SK-N-SH (cell line): ENCODE measurements around the gene XRRA1. TPM values are rescaled to one million over a fixed set of nuclear protein-coding genes. Genes with fewer than 3 reads are reported as not detected.

Experiments
- CTCF ChIA-PET: fragments of 300-600, 350-600 bp; formaldehyde crosslinking; extraction: SDS; loops from one replicate; lab custom pipeline; 2021; lab: Yijun Ruan, JAX
- POLR2A ChIA-PET: fragments of 350-600 bp; sonication (Branson Sonifier 250); formaldehyde crosslinking; extraction: SDS; loops from one replicate; lab custom pipeline; 2020; ENCODE audit warnings: antibody characterized with exemption, inconsistent platforms; lab: Yijun Ruan, JAX
- DNase-seq: peaks from one replicate; pipeline ENCODE4 v3.0.0; 2012
- H2AFZ ChIP-seq: fragments of 200-600 bp; sonication (generic); 2 replicates; pipeline ENCODE4 v1.8.1; 2016; ENCODE audit warnings: antibody characterized with exemption, mild to moderate bottlenecking, low read depth
- H3F3A ChIP-seq: fragments of 200-600 bp; sonication (generic); replicated peaks from 2 replicates; pipeline ENCODE3; 2016; ENCODE audit warnings: antibody characterized with exemption, mild to moderate bottlenecking; ENCODE audit not compliant: insufficient read depth
- H3K27ac ChIP-seq, 2 experiments: fragments of 200-500 bp in 1 of 2; fragments of 200-600 bp in 1 of 2; sonication (Bioruptor generic) in 1 of 2; sonication (generic), shearing (Covaris generic) in 1 of 2; 2 replicates each; pipeline versions ENCODE4 v1.5.1 to v1.6.1; 2014 to 2016; ENCODE audit warnings: low read depth in 2 of 2, inconsistent platforms in 1 of 2, low read length in 1 of 2, mild to moderate bottlenecking in 1 of 2, mixed read lengths in 1 of 2
- H3K27me3 ChIP-seq: fragments of 200-600 bp; sonication (generic), shearing (Covaris generic); 2 replicates; pipeline ENCODE4 v1.6.1; 2016; ENCODE audit warnings: mixed run types; ENCODE audit not compliant: insufficient read depth
- H3K36me3 ChIP-seq, 2 experiments: fragments of 200-500 bp in 1 of 2; fragments of 200-600 bp in 1 of 2; sonication (Bioruptor generic) in 1 of 2; sonication (generic) in 1 of 2; replicated peaks in 1 of 2; 2 replicates each; pipeline versions ENCODE3 to v1.5.1; 2014 to 2016; ENCODE audit warnings: low read length in 1 of 2, mild to moderate bottlenecking in 1 of 2; ENCODE audit not compliant: insufficient read depth in 2 of 2, control insufficient read depth in 1 of 2
- H3K4me1 ChIP-seq, 2 experiments: fragments of 200-500 bp in 1 of 2; fragments of 200-600 bp in 1 of 2; sonication (Bioruptor generic) in 1 of 2; sonication (generic), shearing (Covaris generic) in 1 of 2; 2 replicates each; pipeline versions ENCODE4 v1.5.1 to v1.6.1; 2014 to 2016; ENCODE audit warnings: low read depth in 1 of 2, low read length in 1 of 2, mixed run types in 1 of 2; ENCODE audit not compliant: insufficient read depth in 2 of 2, control insufficient read depth in 1 of 2
- H3K4me2 ChIP-seq: fragments of 200-600 bp; sonication (generic), shearing (Covaris generic); 2 replicates; pipeline ENCODE4 v1.6.1; 2017; ENCODE audit warnings: mixed run types
- H3K4me3 ChIP-seq, 2 experiments: fragments of 200-500 bp in 1 of 2; fragments of 200-600 bp in 1 of 2; sonication (Bioruptor generic) in 1 of 2; sonication (generic), shearing (Covaris generic) in 1 of 2; 2 replicates each; pipeline versions ENCODE4 v1.5.1 to v1.8.1; 2014 to 2016; ENCODE audit warnings: low read depth in 2 of 2, inconsistent platforms in 1 of 2, low read length in 1 of 2, mild to moderate bottlenecking in 1 of 2, mixed read lengths in 1 of 2, moderate library complexity in 1 of 2
- H3K79me2 ChIP-seq: fragments of 200-600 bp; sonication (generic); 2 replicates; pipeline ENCODE4 v1.8.1; 2017; ENCODE audit warnings: mild to moderate bottlenecking; ENCODE audit not compliant: insufficient read depth
- H3K9ac ChIP-seq: fragments of 200-600 bp; sonication (generic); 2 replicates; pipeline ENCODE4 v1.6.1; 2017; ENCODE audit warnings: mixed run types
- H3K9me2 ChIP-seq: fragments of 200-600 bp; sonication (generic); 2 replicates; pipeline ENCODE4 v1.6.1; 2017; ENCODE audit warnings: mixed run types
- H3K9me3 ChIP-seq: fragments of 200-600 bp; sonication (generic); 2 replicates; pipeline ENCODE4 v1.6.1; 2017; ENCODE audit warnings: mixed run types, mild to moderate bottlenecking, moderate library complexity
- H4K20me1 ChIP-seq: fragments of 200-600 bp; sonication (generic); 2 replicates; pipeline ENCODE4 v1.6.1; 2017; ENCODE audit warnings: mild to moderate bottlenecking, mixed run types; ENCODE audit not compliant: insufficient read depth
- CHD2 ChIP-seq: fragments of 150-350 bp; IDR thresholded peaks from 2 replicates; pipeline ENCODE4 v1.6.1; 2018; ENCODE audit warnings: low read length; ENCODE audit not compliant: partially characterized antibody
- EP300 ChIP-seq, 2 experiments: IDR thresholded peaks; 2 replicates each; pipeline versions ENCODE4 v1.4.0 to v1.6.1; 2012; ENCODE audit warnings: borderline replicate concordance in 1 of 2, low read depth in 1 of 2, low read length in 1 of 2
- EZH2phosphoT487 ChIP-seq: fragments of 200-600 bp; sonication (generic); IDR thresholded peaks from 2 replicates; pipeline ENCODE4 v1.6.1; 2017; ENCODE audit warnings: low read depth, mixed run types, mild to moderate bottlenecking, antibody characterized with exemption, moderate library complexity, borderline replicate concordance
- FOSL2 ChIP-seq: IDR thresholded peaks from 2 replicates; pipeline ENCODE4 v1.4.0; 2012; ENCODE audit warnings: low read depth, mild to moderate bottlenecking, moderate library complexity, borderline replicate concordance
- FOXJ3 ChIP-seq: sonication (generic); formaldehyde crosslinking; IDR thresholded peaks from 2 replicates; pipeline ENCODE4 v1.5.1; 2020; ENCODE audit warnings: mild to moderate bottlenecking, missing genetic modification reagents
- GABPA ChIP-seq: IDR thresholded peaks from 2 replicates; pipeline ENCODE4 v1.4.0; 2012; ENCODE audit warnings: low read depth, mild to moderate bottlenecking
- IRF3 ChIP-seq: fragments of 150-350 bp; IDR thresholded peaks from 2 replicates; pipeline ENCODE4 v1.6.1; 2016; ENCODE audit warnings: mild to moderate bottlenecking, low read depth, low read length
- MEF2A ChIP-seq: IDR thresholded peaks from 2 replicates; pipeline ENCODE4 v1.4.0; 2012; ENCODE audit warnings: low read depth, borderline replicate concordance
- NFIC ChIP-seq: IDR thresholded peaks from 2 replicates; pipeline ENCODE4 v1.4.0; 2012; ENCODE audit warnings: borderline replicate concordance
- RAD21 ChIP-seq: IDR thresholded peaks from 2 replicates; pipeline ENCODE4 v1.6.1; 2012; ENCODE audit warnings: mild to moderate bottlenecking, low read length
- REST ChIP-seq: IDR thresholded peaks from 2 replicates; pipeline ENCODE4 v1.6.1; 2012; ENCODE audit warnings: mild to moderate bottlenecking, low read depth, low read length, moderate library complexity
- RXRA ChIP-seq: IDR thresholded peaks from 2 replicates; pipeline ENCODE4 v1.4.0; 2012; ENCODE audit warnings: low read depth, mild to moderate bottlenecking, borderline replicate concordance
- TCF12 ChIP-seq: IDR thresholded peaks from 2 replicates; pipeline ENCODE4 v1.4.0; 2012
- USF2 ChIP-seq: fragments of 150-350 bp; IDR thresholded peaks from 2 replicates; pipeline ENCODE4 v1.6.1; 2017; ENCODE audit warnings: antibody characterized with exemption, low read length, low read depth, borderline replicate concordance
- WGBS: methylation state at CpG from one replicate; pipeline ENCODE4 v1.1.6; 2017; ENCODE audit warnings: low lambda C conversion rate; 5-methylcytosine and 5-hydroxymethylcytosine counted together
- polyA plus RNA-seq, 3 experiments: library from polyadenylated mRNA; depleted of rRNA; stranded (reverse); fragments of >200 nt; gene quantifications; 2 replicates each; pipeline ENCODE4 v1.2.3, GENCODE V29; 2012
- small RNA-seq, 7 experiments: library from RNA; depleted of rRNA; stranded (forward); fragments of <200 nt; gene quantifications; one replicate each; pipeline ENCODE3, GENCODE V24; 2012
- TF ChIP-seq, protein P1 (sequence below): IDR thresholded peaks from 2 replicates; pipeline ENCODE4; 2012

The XRRA1 gene
- polyA plus RNA-seq, 1 of the 3 experiments (the other 2 are of a cell fraction): 12.9 TPM

GRCh38 chr11:74791333-74792100, 157.4 kb downstream of the XRRA1 start:
- no peaks in the 10 kb centered on the region for H3K27me3 ChIP-seq
- no peak overlapping the region for H3K9ac ChIP-seq
- WGBS: 65% methylated on average over 4 of the region's 9 CpGs
- TF ChIP-seq RAD21 (no peak), TCF12 (no peak), EZH2phosphoT487 (no peak), RXRA (no peak), MEF2A (no peak), REST (no peak), FOXJ3 (CRISPR knock-in tag) (no peak), NFIC (no peak), IRF3 (no peak), GABPA (no peak), USF2 (no peak), EP300 (IDR thresholded peaks at IDR 0.05; ENCODE audit: borderline replicate concordance in 1 of 2, low read depth in 1 of 2, low read length in 1 of 2) (no peak), CHD2 (no peak), FOSL2 (no peak)
- TF ChIP-seq, protein P1, sequence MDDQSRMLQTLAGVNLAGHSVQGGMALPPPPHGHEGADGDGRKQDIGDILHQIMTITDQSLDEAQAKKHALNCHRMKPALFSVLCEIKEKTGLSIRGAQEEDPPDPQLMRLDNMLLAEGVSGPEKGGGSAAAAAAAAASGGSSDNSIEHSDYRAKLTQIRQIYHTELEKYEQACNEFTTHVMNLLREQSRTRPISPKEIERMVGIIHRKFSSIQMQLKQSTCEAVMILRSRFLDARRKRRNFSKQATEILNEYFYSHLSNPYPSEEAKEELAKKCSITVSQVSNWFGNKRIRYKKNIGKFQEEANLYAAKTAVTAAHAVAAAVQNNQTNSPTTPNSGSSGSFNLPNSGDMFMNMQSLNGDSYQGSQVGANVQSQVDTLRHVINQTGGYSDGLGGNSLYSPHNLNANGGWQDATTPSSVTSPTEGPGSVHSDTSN: no peak
- H3K4me1 ChIP-seq: no peaks in the 10 kb centered on the region
- H3K27ac ChIP-seq: no peak overlapping the region
- no peak overlapping the region for H3K4me3 ChIP-seq
- H4K20me1 ChIP-seq: no peaks in the 10 kb centered on the region
- H3K4me2 ChIP-seq: no peak overlapping the region
- CTCF ChIA-PET: interaction anchor here (1.6 kb wide), 1 partner anchor 457 kb away, joined by 3 read pairs; no protein-coding TSS in a partner anchor
- H3K36me3 ChIP-seq: peaks cover 35 to 65% of the 10 kb centered on the region in 2 experiments
- POLR2A ChIA-PET: no interaction called here
- no peaks in the 10 kb centered on the region for H3K9me3 ChIP-seq
- H2AFZ ChIP-seq: no peak overlapping the region
- H3F3A ChIP-seq: no peaks in the 10 kb centered on the region
- peaks cover 41% of the 10 kb centered on the region for H3K79me2 ChIP-seq
- DNase-seq: no peak
- no peaks in the 10 kb centered on the region for H3K9me2 ChIP-seq

Small RNA genes within 50 kb of the gene (small RNA-seq; reads per million reads assigned to genes)
- 0 reads per million in 7 experiments for gene RN7SL239P
- gene RNU6-216P: 0 reads per million in 7 experiments

Other genes starting within 250 kb of the XRRA1 start
- not detected in 2 replicates for gene CHRDL2, start 217.7 kb downstream of the XRRA1 start, polyA plus RNA-seq (2012; rRNA removed)
- gene RNF169, start 200.2 kb downstream of the XRRA1 start, polyA plus RNA-seq (2012; rRNA removed): 2.2 and 2.6 TPM in 2 replicates
- 47.3 and 49.1 TPM in 2 replicates for gene SPCS2, start 175 bp upstream of the XRRA1 start, polyA plus RNA-seq (2012; rRNA removed)
- gene NEU3, start 39.8 kb upstream of the XRRA1 start, polyA plus RNA-seq (2012; rRNA removed): 5.7 and 8.6 TPM in 2 replicates
- gene OR2AT4, start 147.8 kb upstream of the XRRA1 start, polyA plus RNA-seq (2012; rRNA removed): not detected in 2 replicates
- 0.18 TPM in 1 of 2 replicates, not detected in the other for gene SLCO2B1, start 202.0 kb upstream of the XRRA1 start, polyA plus RNA-seq (2012; rRNA removed)